ENCODE data around the gene PFN3. TPM values are rescaled to one million over a fixed set of nuclear protein-coding genes. Genes with fewer than 3 reads are reported as not detected.

Gene PFN3
- total and polyA plus RNA-seq, 8 donors, result not detected

- peaks cover 19 to 57% (median 56%) of the 10 kb centered on the region in 4 donors for H3K36me3 ChIP-seq
Measured at GRCh38 chr5:177442066-177442826, 41.8 kb upstream of the PFN3 start.

GRCh38 chr5:177440990-177441780, 40.7 kb upstream of the PFN3 start:
- TF ChIP-seq CTCF (IDR thresholded peaks at IDR 0.05), result no peak
- TF ChIP-seq EP300 (IDR thresholded peaks at IDR 0.05), result no peak
- no peak for TF ChIP-seq POLR2A (IDR thresholded peaks at IDR 0.05)
- TF ChIP-seq POLR2AphosphoS5 (IDR thresholded peaks at IDR 0.05), result no peak
- no peak for DNase-seq
- Histone ChIP-seq H3K27me3 (peaks cover 0 to 3% (median 0%) of the 10 kb centered on the region in 3 donors), H3K4me1 (peaks cover 5 to 11% (median 7%) of the 10 kb centered on the region in 4 donors), H3K36me3 (peaks cover 26 to 68% (median 66%) of the 10 kb centered on the region in 4 donors), H3K9me3 (no peaks in the 10 kb centered on the region), H3K4me3 (no peak overlapping the region), H3K27ac (no peak overlapping the region)
- WGBS, 5 donors, result 90 to 92% (median 90%) methylated on average over 25 to 26 of the region's 26 CpGs
- intact Hi-C loops (cut with DNase I; ENCODE audit: low total_unique reads), result no loop called here

More at GRCh38 chr5:177442066-177442826, 41.8 kb upstream of the PFN3 start:
- TF ChIP-seq POLR2AphosphoS5 (IDR thresholded peaks at IDR 0.05) (no peak), POLR2A (IDR thresholded peaks at IDR 0.05) (no peak), CTCF (IDR thresholded peaks at IDR 0.05) (no peak), EP300 (IDR thresholded peaks at IDR 0.05) (no peak)
- 85 to 94% (median 91%) methylated on average over 19 to 20 of the region's 20 CpGs for WGBS, 5 donors
- peaks cover 13 to 21% (median 16%) of the 10 kb centered on the region in 4 donors for H3K4me1 ChIP-seq
- H3K27me3 ChIP-seq, result peaks cover 0 to 9% (median 4%) of the 10 kb centered on the region in 3 donors
- no peak overlapping the region for H3K27ac ChIP-seq
- no peak overlapping the region for H3K4me3 ChIP-seq
- intact Hi-C loops (cut with DNase I; ENCODE audit: low total_unique reads), result no loop called here
- H3K9me3 ChIP-seq, result no peaks in the 10 kb centered on the region
- DNase-seq, result no peak

GRCh38 chr5:177440211-177440989, 39.9 kb upstream of the PFN3 start:
- Histone ChIP-seq H3K36me3 (peaks cover 34 to 75% (median 74%) of the 10 kb centered on the region in 4 donors), H3K9me3 (no peaks in the 10 kb centered on the region), H3K4me3 (no peak overlapping the region), H3K27ac (no peak overlapping the region), H3K4me1 (peaks cover 0 to 3% (median under 1%) of the 10 kb centered on the region in 4 donors), H3K27me3 (no peaks in the 10 kb centered on the region)
- intact Hi-C loops (cut with DNase I; ENCODE audit: low total_unique reads), result no loop called here
- no peak for DNase-seq
- no peak for TF ChIP-seq EP300 (IDR thresholded peaks at IDR 0.05)
- TF ChIP-seq POLR2A (IDR thresholded peaks at IDR 0.05), result no peak
- TF ChIP-seq POLR2AphosphoS5 (IDR thresholded peaks at IDR 0.05), result no peak
- no peak for TF ChIP-seq CTCF (IDR thresholded peaks at IDR 0.05)
- WGBS, 5 donors, result 89 to 91% (median 89%) methylated on average over 19 to 24 of the region's 24 CpGs

GRCh38 chr5:177439518-177440053, 39.1 kb upstream of the PFN3 start:
- intact Hi-C loops (cut with DNase I; ENCODE audit: low total_unique reads), result no loop called here
- no peak for TF ChIP-seq POLR2A (IDR thresholded peaks at IDR 0.05)
- no peak for TF ChIP-seq CTCF (IDR thresholded peaks at IDR 0.05)
- TF ChIP-seq POLR2AphosphoS5 (IDR thresholded peaks at IDR 0.05), result no peak
- TF ChIP-seq EP300 (IDR thresholded peaks at IDR 0.05), result no peak
- no peaks in the 10 kb centered on the region for H3K4me1 ChIP-seq
- H3K27ac ChIP-seq, result no peak overlapping the region
- H3K9me3 ChIP-seq, result no peaks in the 10 kb centered on the region
- H3K27me3 ChIP-seq, result no peaks in the 10 kb centered on the region
- DNase-seq, result no peak
- WGBS, 5 donors, result 92 to 97% (median 96%) methylated on average over 4 of the region's 4 CpGs
- no peak overlapping the region for H3K4me3 ChIP-seq
- peaks cover 42 to 84% (median 82%) of the 10 kb centered on the region in 4 donors for H3K36me3 ChIP-seq

Measured in stomach (tissue), 9 donors.